Stomach (tissue), 9 donors: ENCODE results near the gene LRRTM4. TPM values are rescaled to one million over a fixed set of nuclear protein-coding genes. Genes with fewer than 3 reads are reported as not detected.

Source experiments
- DNase-seq, 2 donors: peaks; one replicate each; pipeline versions ENCODE4 v3.0.0 to v3.0.0-alpha.2; 2013 to 2019
- H3K27ac ChIP-seq, 5 donors: fragments of 200-600 bp in 4 of 5; sonication (generic) in 4 of 5; one replicate each; pipeline ENCODE4 v1.5.1; 2013 to 2019; ENCODE audit warnings: mild to moderate bottlenecking in 1 of 5, moderate library complexity in 1 of 5
- H3K27me3 ChIP-seq, 3 donors: fragments of 200-600 bp; sonication (generic); one replicate each; pipeline ENCODE4 v1.5.1; 2017 to 2019; ENCODE audit warnings: mixed run types in 1 of 3
- H3K36me3 ChIP-seq, 4 donors: fragments of 200-600 bp; sonication (generic); 1 replicate in 3 of 4; 2 replicates in 1 of 4; pipeline ENCODE4 v1.5.1; 2016 to 2019
- H3K4me1 ChIP-seq, 4 donors: fragments of 200-600 bp; sonication (generic); one replicate each; pipeline ENCODE4 v1.5.1; 2016 to 2019
- H3K4me3 ChIP-seq, 4 donors: fragments of 200-600 bp; sonication (generic) in 3 of 4; one replicate each; pipeline ENCODE4 v1.5.1; 2016 to 2019; ENCODE audit warnings: mild to moderate bottlenecking in 1 of 4
- H3K9me3 ChIP-seq, 4 donors: fragments of 200-600 bp; sonication (generic); one replicate each; pipeline ENCODE4 v1.5.1; 2016 to 2019
- EP300 ChIP-seq: sonication (generic); formaldehyde crosslinking; IDR thresholded peaks from one replicate; pipeline ENCODE4 v1.6.1; 2017; ENCODE audit warnings: antibody characterized with exemption
- POLR2A ChIP-seq, 4 donors: fragments of 450-650 bp; IDR thresholded peaks; one replicate each; pipeline ENCODE4 v1.6.1; 2016; ENCODE audit warnings: antibody characterized with exemption in 4 of 4, control low read depth in 2 of 4, mild to moderate bottlenecking in 1 of 4, moderate library complexity in 1 of 4
- POLR2AphosphoS5 ChIP-seq, 3 donors: sonication (generic); formaldehyde crosslinking; IDR thresholded peaks; one replicate each; pipeline ENCODE4 v1.6.1; 2016; ENCODE audit warnings: antibody characterized with exemption in 3 of 3
- WGBS, 5 donors: extraction: QIAGEN DNeasy Blood & Tissue Kit in 3 of 5; methylation state at CpG; one replicate each; pipeline versions ENCODE4 v1.1.5 to v1.1.7; 2013 to 2018; 5-methylcytosine and 5-hydroxymethylcytosine counted together
- intact Hi-C: fragments of 100-400 bp; cut with DNase I; formaldehyde crosslinking; loops from one replicate; pipeline ENCODE4 v1.15.1; 2023; ENCODE audit warnings: low total_unique reads
- polyA plus RNA-seq, 3 donors: library from polyadenylated mRNA; stranded (reverse); fragments of 200-250 nt; gene quantifications; one replicate each; pipeline ENCODE4 v1.2.3, GENCODE V29; 2013
- total RNA-seq, 5 donors: library from RNA; depleted of rRNA; stranded (reverse); fragments of >200 nt; gene quantifications; one replicate each; pipeline versions ENCODE4 v1.1.0 to v1.2.3, GENCODE V29; 2014 to 2016
- TF ChIP-seq, protein P1 (sequence below), 7 experiments: fragments of 450-650 bp in 4 of 7; fragments of 200-600 bp in 3 of 7; sonication (generic) in 3 of 7; IDR thresholded peaks; one replicate each; pipeline ENCODE4 v1.5.1; 2016 to 2019; ENCODE audit warnings: antibody characterized with exemption in 7 of 7, control low read depth in 2 of 7, mild to moderate bottlenecking in 1 of 7
- donor health status: healthy with polysubstance abuse.
- donor health status: Bipolar disorder and iron deficiency.
- donor health status: healthy.

The LRRTM4 gene
- total and polyA plus RNA-seq, 8 donors, result 0.13 to 2.2 (median 0.19) TPM; not detected in 5

DNA sequence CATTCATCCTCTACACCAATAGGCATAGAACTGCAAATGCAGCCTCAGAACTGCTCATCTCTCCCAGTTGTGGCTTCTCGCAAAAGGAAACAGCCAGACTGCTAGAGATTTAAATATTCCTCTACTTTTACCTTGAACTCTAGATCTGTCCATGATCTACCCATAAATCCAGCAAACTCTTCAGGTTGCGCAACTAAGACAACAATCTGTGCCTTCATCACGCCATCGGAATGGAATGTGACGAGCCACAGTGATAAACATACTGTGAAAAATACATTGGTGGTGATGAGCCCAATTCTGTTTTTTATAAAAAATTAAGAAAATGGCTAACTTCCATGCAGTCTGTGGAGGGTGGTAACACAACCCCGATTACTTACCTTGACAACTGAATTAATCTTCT, 626.7 kb downstream of the LRRTM4 start:
- intact Hi-C loops, result no loop called here
- WGBS, 5 donors, result 85 to 94% (median 91%) methylated on average over 6 of the region's 6 CpGs
- H3K36me3 ChIP-seq, result no peaks in the 10 kb centered on the region
- no peaks in the 10 kb centered on the region for H3K27me3 ChIP-seq
- no peak overlapping the region for H3K27ac ChIP-seq
- H3K4me1 ChIP-seq, result no peaks in the 10 kb centered on the region
- no peak for TF ChIP-seq POLR2A (IDR thresholded peaks at IDR 0.05)
- TF ChIP-seq EP300, result no peak
- TF ChIP-seq POLR2AphosphoS5 (IDR thresholded peaks at IDR 0.05), result no peak
- TF ChIP-seq, protein P1, sequence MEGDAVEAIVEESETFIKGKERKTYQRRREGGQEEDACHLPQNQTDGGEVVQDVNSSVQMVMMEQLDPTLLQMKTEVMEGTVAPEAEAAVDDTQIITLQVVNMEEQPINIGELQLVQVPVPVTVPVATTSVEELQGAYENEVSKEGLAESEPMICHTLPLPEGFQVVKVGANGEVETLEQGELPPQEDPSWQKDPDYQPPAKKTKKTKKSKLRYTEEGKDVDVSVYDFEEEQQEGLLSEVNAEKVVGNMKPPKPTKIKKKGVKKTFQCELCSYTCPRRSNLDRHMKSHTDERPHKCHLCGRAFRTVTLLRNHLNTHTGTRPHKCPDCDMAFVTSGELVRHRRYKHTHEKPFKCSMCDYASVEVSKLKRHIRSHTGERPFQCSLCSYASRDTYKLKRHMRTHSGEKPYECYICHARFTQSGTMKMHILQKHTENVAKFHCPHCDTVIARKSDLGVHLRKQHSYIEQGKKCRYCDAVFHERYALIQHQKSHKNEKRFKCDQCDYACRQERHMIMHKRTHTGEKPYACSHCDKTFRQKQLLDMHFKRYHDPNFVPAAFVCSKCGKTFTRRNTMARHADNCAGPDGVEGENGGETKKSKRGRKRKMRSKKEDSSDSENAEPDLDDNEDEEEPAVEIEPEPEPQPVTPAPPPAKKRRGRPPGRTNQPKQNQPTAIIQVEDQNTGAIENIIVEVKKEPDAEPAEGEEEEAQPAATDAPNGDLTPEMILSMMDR (IDR thresholded peaks at IDR 0.05), result no peak
- no peak overlapping the region for H3K4me3 ChIP-seq
- no peaks in the 10 kb centered on the region for H3K9me3 ChIP-seq
- no peak for DNase-seq

DNA sequence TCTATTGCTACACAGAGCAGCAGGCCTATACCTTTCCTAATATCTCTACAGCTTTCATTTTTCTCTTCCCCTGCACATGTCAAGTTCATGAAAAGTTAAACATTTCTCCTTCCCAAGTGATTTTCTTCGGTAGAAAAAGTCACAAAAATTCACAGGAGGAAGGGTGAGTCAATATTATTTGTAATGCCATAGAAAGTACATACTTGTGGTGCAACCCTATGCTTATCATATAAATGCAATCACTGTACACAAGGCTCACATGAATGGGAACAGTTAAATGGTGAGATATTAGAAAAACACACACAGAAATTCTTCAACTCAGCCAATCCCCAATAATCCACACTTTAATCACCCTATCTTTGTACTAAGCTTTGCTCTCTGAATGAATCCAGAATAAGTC, 651.6 kb downstream of the LRRTM4 start:
- WGBS, 5 donors, result 16 to 37% (median 26%) methylated on average over 1 of the region's 1 CpG

DNA sequence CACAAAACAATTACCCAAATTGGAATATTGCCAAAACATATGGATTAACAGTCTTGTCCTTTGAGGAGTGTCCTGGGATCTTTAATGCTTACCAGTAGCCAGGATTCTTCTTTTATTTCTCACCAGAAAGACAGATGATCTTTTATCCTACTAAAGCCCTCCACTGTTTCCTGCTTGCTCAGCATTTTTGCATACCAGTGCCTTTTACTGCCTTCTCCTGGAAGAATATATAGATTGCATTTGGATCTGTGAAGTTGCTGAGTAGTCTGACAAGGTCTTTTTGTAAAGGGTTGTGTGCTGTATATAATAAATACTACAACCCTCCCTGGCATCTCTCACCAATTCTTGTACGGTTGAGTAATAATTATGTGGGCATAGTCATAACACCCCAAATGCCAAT, 652.2 kb downstream of the LRRTM4 start:
- Histone ChIP-seq H3K36me3 (no peaks in the 10 kb centered on the region), H3K4me1 (no peaks in the 10 kb centered on the region), H3K27me3 (no peaks in the 10 kb centered on the region), H3K9me3 (no peaks in the 10 kb centered on the region), H3K4me3 (no peak overlapping the region), H3K27ac (no peak overlapping the region)
- no peak for DNase-seq
- intact Hi-C loops, result no loop called here
- no peak for TF ChIP-seq POLR2AphosphoS5 (IDR thresholded peaks at IDR 0.05)
- TF ChIP-seq, protein P1 (IDR thresholded peaks at IDR 0.05), result no peak
- no peak for TF ChIP-seq POLR2A (IDR thresholded peaks at IDR 0.05)
- no peak for TF ChIP-seq EP300
- 62 to 85% (median 81%) methylated on average over 1 of the region's 1 CpG for WGBS, 5 donors

More for the DNA sequence above, 651.6 kb downstream of the LRRTM4 start:
- intact Hi-C loops, result no loop called here
- no peaks in the 10 kb centered on the region for H3K27me3 ChIP-seq
- no peak for DNase-seq
- TF ChIP-seq POLR2A (IDR thresholded peaks at IDR 0.05) (no peak), EP300 (no peak), POLR2AphosphoS5 (IDR thresholded peaks at IDR 0.05) (no peak)
- TF ChIP-seq, protein P1 (IDR thresholded peaks at IDR 0.05), result no peak
- no peaks in the 10 kb centered on the region for H3K4me1 ChIP-seq
- no peaks in the 10 kb centered on the region for H3K36me3 ChIP-seq
- no peak overlapping the region for H3K27ac ChIP-seq
- H3K4me3 ChIP-seq, result no peak overlapping the region
- H3K9me3 ChIP-seq, result no peaks in the 10 kb centered on the region

DNA sequence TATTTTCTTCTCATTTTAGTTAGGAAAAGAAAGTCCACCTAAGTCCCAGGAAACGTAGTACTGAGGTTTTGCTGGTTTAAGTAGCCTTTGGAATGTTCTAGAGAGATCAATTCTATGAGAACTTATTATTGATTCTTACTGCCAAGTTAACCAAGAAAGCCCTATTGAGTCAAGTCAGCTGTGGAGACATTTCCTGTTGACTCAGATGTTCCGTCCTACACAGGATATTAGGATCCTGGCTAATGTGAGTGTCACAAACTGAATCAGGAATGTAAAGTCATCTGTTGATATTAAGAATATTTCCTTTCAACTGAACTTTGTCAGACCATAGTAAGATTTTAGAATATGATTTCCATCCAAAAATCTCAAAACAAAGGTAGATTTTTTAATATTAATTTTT, 654.3 kb downstream of the LRRTM4 start:
- DNase-seq, result peak in 1 of 2 donors; percentile 19
- TF ChIP-seq POLR2A (IDR thresholded peaks at IDR 0.05) (no peak), POLR2AphosphoS5 (IDR thresholded peaks at IDR 0.05) (no peak), EP300 (no peak)
- TF ChIP-seq, protein P1 (IDR thresholded peaks at IDR 0.05), result no peak
- 32 to 50% (median 40%) methylated on average over 2 of the region's 2 CpGs for WGBS, 5 donors
- Histone ChIP-seq H3K4me1 (no peaks in the 10 kb centered on the region), H3K4me3 (no peak overlapping the region), H3K27ac (no peak overlapping the region), H3K9me3 (no peaks in the 10 kb centered on the region), H3K36me3 (no peaks in the 10 kb centered on the region), H3K27me3 (no peaks in the 10 kb centered on the region)
- intact Hi-C loops, result no loop called here
